Osteoblast (primary cell): ENCODE data around the gene PROB1. TPM values are rescaled to one million over a fixed set of nuclear protein-coding genes. Genes with fewer than 3 reads are reported as not detected.
"Not testable (repeated sequence)": the region's sequence is repeated elsewhere in the genome, so short reads cannot be mapped to it uniquely, and the experiment has no call there.

Source experiments
- DNase-seq: peaks from one replicate; pipeline ENCODE4 v3.0.0; 2011; ENCODE audit warnings: low spot score, mixed read lengths; ENCODE audit not compliant: insufficient read length; ENCODE audit errors: missing footprints
- H2AFZ ChIP-seq: 2 replicates; pipeline ENCODE4 v1.6.0; 2011; ENCODE audit warnings: mild to moderate bottlenecking, low read length
- H3K27ac ChIP-seq: 2 replicates; pipeline ENCODE4 v1.5.1; 2011; ENCODE audit warnings: mild to moderate bottlenecking, low read depth, low read length, moderate library complexity
- H3K27me3 ChIP-seq: 2 replicates; pipeline ENCODE4 v1.6.0; 2012; ENCODE audit warnings: mild to moderate bottlenecking, control low read depth, inconsistent platforms, low read length, moderate library complexity; ENCODE audit not compliant: insufficient read depth
- H3K36me3 ChIP-seq: 2 replicates; pipeline ENCODE4 v1.5.1; 2011; ENCODE audit warnings: mild to moderate bottlenecking, low read length, control low read depth, moderate library complexity; ENCODE audit not compliant: insufficient read depth
- H3K4me1 ChIP-seq: 2 replicates; pipeline ENCODE4 v1.5.1; 2011; ENCODE audit warnings: mild to moderate bottlenecking, low read length, control low read depth, moderate library complexity; ENCODE audit not compliant: insufficient read depth
- H3K4me2 ChIP-seq: 2 replicates; pipeline ENCODE4 v1.6.0; 2011; ENCODE audit warnings: mild to moderate bottlenecking, low read length; ENCODE audit not compliant: insufficient read depth
- H3K4me3 ChIP-seq: fragments of 200-600 bp; sonication (generic); 3 replicates; pipeline ENCODE4 v1.5.1; 2012; ENCODE audit warnings: mild to moderate bottlenecking, low read length, inconsistent platforms; ENCODE audit not compliant: insufficient read depth
- H3K79me2 ChIP-seq: 2 replicates; pipeline ENCODE4 v1.6.0; 2012; ENCODE audit warnings: mild to moderate bottlenecking, low read length, control low read depth, inconsistent platforms; ENCODE audit not compliant: insufficient read depth
- H3K9me3 ChIP-seq: 2 replicates; pipeline ENCODE4 v1.5.1; 2011; ENCODE audit warnings: low read depth, low read length, control low read depth
- H4K20me1 ChIP-seq: 2 replicates; pipeline ENCODE4 v1.6.0; 2012; ENCODE audit warnings: mild to moderate bottlenecking, low read length, control low read depth; ENCODE audit not compliant: insufficient read depth
- total RNA-seq: library from RNA; depleted of rRNA; stranded (reverse); fragments of >200 nt; gene quantifications from 2 replicates; pipeline ENCODE4 v1.2.3, GENCODE V29; 2012
- TF ChIP-seq, protein P1 (sequence below): IDR thresholded peaks from 2 replicates; pipeline ENCODE4 v1.5.1; 2011; ENCODE audit warnings: mild to moderate bottlenecking, low read depth, low read length, moderate library complexity; ENCODE audit errors: extremely low read depth

The PROB1 gene, protein sequence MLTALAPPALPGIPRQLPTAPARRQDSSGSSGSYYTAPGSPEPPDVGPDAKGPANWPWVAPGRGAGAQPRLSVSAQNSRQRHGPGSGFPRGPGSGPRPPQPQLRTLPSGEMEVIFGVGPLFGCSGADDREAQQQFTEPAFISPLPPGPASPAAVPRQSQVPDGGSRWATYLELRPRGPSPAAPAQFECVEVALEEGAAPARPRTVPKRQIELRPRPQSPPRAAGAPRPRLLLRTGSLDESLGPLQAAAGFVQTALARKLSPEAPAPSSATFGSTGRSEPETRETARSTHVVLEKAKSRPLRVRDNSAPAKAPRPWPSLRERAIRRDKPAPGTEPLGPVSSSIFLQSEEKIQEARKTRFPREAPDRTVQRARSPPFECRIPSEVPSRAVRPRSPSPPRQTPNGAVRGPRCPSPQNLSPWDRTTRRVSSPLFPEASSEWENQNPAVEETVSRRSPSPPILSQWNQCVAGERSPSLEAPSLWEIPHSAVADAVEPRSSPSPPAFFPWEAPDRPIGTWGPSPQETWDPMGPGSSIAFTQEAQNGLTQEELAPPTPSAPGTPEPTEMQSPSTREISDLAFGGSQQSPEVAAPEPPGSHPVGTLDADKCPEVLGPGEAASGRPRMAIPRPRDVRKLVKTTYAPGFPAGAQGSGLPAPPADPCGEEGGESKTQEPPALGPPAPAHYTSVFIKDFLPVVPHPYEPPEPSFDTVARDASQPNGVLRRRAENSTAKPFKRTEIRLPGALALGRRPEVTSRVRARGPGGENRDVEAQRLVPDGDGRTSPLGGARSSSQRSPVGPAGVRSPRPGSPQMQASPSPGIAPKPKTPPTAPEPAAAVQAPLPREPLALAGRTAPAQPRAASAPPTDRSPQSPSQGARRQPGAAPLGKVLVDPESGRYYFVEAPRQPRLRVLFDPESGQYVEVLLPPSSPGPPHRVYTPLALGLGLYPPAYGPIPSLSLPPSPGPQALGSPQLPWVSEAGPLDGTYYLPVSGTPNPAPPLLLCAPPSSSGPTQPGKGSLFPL
- 1.1 and 1.2 TPM in 2 replicates for total RNA-seq

DNA sequence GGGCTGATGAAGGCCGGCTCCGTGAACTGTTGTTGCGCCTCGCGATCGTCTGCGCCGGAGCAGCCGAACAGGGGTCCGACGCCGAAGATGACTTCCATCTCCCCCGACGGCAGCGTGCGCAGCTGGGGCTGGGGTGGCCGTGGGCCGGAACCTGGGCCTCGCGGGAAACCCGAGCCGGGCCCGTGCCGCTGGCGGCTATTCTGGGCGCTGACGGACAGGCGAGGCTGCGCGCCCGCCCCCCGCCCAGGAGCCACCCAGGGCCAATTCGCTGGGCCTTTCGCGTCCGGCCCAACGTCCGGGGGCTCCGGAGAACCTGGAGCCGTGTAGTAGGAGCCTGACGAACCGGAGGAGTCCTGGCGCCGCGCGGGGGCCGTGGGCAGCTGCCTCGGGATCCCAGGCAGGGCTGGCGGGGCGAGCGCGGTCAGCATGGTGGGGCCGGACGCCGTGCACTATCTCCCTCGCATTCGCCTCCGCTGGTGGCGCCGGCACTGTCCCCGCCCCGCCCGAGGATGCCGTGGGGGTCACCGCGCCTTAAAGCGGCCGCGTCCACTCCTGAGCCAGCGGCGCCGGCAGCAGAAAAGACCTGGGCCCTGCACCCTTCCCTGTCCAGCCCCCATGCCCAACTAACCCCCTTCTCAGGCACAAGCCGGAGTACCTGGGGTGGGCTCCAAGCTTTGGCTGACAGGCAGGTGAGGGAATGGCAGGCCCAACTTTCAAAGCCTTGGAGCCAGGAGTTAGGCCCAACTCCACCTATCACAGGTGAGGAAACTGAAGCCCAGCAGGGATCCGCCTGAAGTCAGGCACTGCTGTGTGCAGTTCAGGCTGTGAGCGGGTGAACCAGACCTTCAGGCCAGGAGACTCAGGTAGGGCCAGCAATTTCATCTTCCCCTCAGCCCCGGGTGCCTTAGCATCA lies at the start of gene PROB1:
TSS of gene PROB1 (minus strand) at position 451 of the 913 bp plus-strand sequence. CDS start at position 428, 23 bp downstream.
- H3K27ac ChIP-seq, result no peak within 1 kb of the TSS

DNA sequence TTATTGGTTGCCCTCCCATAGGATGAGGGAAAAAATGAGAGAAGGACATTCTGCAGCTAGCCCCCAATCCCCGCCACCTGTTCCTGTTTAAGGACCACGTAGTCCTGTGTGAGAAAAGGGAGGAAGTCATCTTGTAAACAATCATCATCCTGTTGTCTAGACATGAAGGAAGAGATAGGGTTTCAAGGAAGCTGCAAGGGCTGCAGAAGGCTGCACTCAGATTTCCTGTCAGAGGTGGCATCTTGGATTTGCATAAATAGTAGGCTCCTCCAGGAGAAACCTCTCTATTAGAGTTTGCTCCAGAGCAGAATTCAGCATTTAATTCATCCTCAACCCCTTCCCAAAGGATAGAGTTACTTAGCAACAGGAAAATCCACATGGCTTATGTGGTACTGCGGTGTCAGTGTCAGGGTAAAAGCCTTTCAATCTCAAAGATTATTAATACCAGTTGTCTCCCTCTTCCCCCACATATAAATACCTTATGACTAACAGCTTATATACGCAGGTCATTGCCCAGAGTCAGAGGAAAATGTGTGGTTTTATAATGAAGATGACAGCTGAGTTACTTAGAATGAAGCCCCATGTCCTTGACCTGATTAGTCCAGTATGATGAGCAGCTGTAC lies 49.0 kb upstream of the PROB1 start:
- no peaks in the 10 kb centered on the region for H3K36me3 ChIP-seq
- no peak overlapping the region for H3K4me3 ChIP-seq
- no peaks in the 10 kb centered on the region for H3K27me3 ChIP-seq
- TF ChIP-seq, protein P1, sequence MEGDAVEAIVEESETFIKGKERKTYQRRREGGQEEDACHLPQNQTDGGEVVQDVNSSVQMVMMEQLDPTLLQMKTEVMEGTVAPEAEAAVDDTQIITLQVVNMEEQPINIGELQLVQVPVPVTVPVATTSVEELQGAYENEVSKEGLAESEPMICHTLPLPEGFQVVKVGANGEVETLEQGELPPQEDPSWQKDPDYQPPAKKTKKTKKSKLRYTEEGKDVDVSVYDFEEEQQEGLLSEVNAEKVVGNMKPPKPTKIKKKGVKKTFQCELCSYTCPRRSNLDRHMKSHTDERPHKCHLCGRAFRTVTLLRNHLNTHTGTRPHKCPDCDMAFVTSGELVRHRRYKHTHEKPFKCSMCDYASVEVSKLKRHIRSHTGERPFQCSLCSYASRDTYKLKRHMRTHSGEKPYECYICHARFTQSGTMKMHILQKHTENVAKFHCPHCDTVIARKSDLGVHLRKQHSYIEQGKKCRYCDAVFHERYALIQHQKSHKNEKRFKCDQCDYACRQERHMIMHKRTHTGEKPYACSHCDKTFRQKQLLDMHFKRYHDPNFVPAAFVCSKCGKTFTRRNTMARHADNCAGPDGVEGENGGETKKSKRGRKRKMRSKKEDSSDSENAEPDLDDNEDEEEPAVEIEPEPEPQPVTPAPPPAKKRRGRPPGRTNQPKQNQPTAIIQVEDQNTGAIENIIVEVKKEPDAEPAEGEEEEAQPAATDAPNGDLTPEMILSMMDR, result no peak
- peak overlapping the region; percentile 24 for H3K27ac ChIP-seq
- peak overlapping the region; percentile 12 for H3K4me2 ChIP-seq
- H4K20me1 ChIP-seq, result no peaks in the 10 kb centered on the region
- peaks cover 41% of the 10 kb centered on the region for H3K4me1 ChIP-seq
- H2AFZ ChIP-seq, result no peak overlapping the region
- H3K79me2 ChIP-seq, result no peaks in the 10 kb centered on the region
- peak; percentile 57 for DNase-seq
- no peaks in the 10 kb centered on the region for H3K9me3 ChIP-seq

More for the DNA sequence above, at the start of gene PROB1:
- peak within 1 kb of the TSS; percentile 71 for H3K4me2 ChIP-seq
- peak within 1 kb of the TSS; percentile 20 for H2AFZ ChIP-seq
- H3K4me1 ChIP-seq, result no peaks in the 10 kb centered on the region
- peaks cover 4% of the 10 kb centered on the region for H4K20me1 ChIP-seq
- H3K27me3 ChIP-seq, result peaks cover 18% of the 10 kb centered on the region
- peak; percentile 75 for DNase-seq
- no peaks in the 10 kb centered on the region for H3K9me3 ChIP-seq
- peak within 1 kb of the TSS; percentile 57 for H3K4me3 ChIP-seq
- no peaks in the 10 kb centered on the region for H3K79me2 ChIP-seq
- TF ChIP-seq, protein P1, result no peak
- no peaks in the 10 kb centered on the region for H3K36me3 ChIP-seq

DNA sequence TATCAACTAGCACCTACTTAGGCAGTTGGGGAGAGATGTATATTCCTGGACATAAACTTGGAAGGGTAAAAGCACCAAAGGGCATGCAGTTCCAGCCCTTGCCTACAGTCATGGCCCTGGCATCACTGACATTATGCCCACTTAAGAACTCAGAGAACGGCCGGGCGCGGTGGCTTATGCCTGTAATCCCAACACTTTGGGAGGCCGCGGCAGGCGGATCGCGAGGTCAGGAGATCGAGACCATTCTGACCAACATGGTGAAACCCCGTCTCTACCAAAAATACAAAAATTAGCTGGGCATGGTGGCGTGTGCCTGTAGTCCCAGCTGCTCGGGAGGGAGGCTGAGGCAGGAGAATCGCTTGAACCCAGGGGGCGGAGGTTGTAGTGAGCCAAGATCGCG lies 45.5 kb upstream of the PROB1 start:
- H3K4me2 ChIP-seq, H2AFZ ChIP-seq, H4K20me1 ChIP-seq, H3K4me3 ChIP-seq, H3K9me3 ChIP-seq, H3K36me3 ChIP-seq, H3K27me3 ChIP-seq, H3K27ac ChIP-seq, H3K79me2 ChIP-seq: not testable (repeated sequence)
- DNase-seq, result peak; percentile 49
- H3K4me1 ChIP-seq, result peaks cover 29% of the 10 kb centered on the region
